Measurements from ENCODE around the gene ADAMTS19.

DNA sequence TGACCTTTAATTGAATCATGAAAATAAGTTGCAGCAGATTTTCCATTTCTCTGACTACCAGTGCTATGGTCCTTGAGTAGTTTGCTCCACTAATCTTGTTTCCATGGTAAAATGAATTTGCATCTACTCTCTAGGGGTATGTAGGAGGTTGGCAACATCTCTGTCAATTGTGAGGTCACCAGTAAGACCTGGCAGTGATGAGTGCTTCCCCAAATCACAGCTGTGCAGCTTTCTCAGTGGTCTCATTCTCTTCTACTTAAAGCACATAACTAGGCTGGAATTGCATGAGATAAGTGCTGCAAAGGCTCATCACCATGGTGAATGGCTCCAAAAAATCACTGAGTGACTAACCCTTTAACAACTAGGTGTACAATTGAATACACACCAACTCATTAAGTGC, 36.3 kb downstream of the ADAMTS19 start:
- TF ChIP-seq, protein P1, sequence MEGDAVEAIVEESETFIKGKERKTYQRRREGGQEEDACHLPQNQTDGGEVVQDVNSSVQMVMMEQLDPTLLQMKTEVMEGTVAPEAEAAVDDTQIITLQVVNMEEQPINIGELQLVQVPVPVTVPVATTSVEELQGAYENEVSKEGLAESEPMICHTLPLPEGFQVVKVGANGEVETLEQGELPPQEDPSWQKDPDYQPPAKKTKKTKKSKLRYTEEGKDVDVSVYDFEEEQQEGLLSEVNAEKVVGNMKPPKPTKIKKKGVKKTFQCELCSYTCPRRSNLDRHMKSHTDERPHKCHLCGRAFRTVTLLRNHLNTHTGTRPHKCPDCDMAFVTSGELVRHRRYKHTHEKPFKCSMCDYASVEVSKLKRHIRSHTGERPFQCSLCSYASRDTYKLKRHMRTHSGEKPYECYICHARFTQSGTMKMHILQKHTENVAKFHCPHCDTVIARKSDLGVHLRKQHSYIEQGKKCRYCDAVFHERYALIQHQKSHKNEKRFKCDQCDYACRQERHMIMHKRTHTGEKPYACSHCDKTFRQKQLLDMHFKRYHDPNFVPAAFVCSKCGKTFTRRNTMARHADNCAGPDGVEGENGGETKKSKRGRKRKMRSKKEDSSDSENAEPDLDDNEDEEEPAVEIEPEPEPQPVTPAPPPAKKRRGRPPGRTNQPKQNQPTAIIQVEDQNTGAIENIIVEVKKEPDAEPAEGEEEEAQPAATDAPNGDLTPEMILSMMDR (conservative IDR thresholded peaks at IDR 0.05; ENCODE audit: low read length) = no peak
- TF ChIP-seq EZH2phosphoT487 (IDR thresholded peaks at IDR 0.05; ENCODE audit: borderline replicate concordance, low read depth, low read length) = no peak
